ENCODE data around the gene FARS2.
A peak's percentile ranks its signal among the peaks of the same experiment; 100 is the strongest.

FARS2 gene

DNA sequence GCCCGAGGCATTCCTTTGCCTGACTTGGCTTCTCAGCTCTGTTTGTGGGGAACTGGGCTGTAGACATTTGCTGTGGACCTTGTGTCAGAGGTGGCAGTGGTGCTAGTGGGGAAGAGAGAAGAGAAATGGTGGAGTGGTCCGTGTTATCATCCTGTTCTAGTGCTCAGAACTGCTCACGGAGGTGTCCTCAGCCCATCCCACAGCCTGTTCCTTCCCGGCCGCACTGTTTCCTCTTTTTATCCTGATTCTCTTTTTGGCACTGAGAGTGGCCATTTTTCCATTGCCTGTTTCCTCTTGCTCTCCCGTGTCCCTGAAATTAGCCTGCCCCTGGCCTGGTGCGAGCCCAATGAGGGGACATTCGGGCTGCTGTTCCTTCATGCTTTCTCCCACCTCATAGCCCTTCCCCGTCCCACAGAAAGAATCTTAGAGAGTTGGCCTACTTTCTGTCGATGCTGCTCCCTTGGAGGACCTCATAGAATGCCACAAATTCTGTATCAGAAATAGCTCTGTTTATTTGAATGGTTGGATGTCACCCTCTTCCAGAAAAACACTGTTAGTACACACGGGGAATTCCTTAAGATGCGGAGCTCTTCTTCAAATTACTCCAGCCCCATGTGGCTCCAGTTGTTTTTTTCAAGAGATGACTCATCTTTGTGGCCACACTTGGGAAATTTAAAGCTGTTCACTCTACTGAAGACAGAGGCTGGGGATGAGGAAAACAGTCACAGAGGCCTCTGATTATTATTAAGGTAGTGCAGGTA is 26.1 kb downstream of the FARS2 start:
- DNase-seq (ENCODE audit: low spot score): peak; percentile 7

- DNase-seq (ENCODE audit: low spot score): no peak
These were observed 26.6 kb downstream of the FARS2 start for GRCh38 chr6:5287966-5288297.

DNA sequence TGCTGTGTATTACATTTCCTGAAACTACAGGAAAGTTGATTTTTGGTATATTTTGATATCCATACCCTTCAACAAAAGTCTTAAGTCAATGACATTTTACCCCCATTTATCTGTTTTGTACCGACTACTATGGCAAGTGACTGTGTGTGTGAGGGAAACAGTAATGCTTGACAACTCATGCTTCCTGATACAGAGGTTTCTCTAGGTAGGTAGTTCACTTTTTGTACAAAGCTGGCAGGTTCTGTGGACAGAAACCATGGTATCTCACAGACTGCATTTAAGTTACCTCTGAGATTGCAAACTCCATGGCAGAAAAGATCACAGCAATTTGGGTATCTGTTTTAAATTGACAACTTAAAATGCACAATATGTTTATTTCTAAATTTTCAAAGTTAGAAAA is 28.8 kb downstream of the FARS2 start:
- DNase-seq (ENCODE audit: low spot score): no peak

DNA sequence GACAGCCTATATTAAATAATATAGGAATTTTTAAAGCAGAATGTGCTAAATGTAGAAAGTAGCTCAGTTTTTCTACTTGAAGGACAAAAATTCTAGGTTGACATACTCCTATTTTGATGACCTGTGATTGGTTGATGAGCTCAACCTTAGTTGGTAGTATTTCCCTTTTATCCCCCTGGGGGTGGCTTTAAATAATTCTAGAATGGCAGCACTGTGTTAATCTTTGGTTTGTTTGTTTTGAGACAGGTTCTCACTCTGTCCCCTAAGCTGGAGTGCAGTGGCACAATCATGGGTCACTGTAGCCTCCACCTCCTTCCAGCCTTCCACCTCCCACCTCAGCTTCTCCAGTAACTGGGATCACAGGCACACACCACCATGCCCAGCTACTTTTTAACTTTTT is 29.2 kb downstream of the FARS2 start:
- no peak for DNase-seq (ENCODE audit: low spot score)

- DNase-seq (ENCODE audit: low spot score): no peak
These were observed 30.8 kb downstream of the FARS2 start for GRCh38 chr6:5292154-5292553.

DNA sequence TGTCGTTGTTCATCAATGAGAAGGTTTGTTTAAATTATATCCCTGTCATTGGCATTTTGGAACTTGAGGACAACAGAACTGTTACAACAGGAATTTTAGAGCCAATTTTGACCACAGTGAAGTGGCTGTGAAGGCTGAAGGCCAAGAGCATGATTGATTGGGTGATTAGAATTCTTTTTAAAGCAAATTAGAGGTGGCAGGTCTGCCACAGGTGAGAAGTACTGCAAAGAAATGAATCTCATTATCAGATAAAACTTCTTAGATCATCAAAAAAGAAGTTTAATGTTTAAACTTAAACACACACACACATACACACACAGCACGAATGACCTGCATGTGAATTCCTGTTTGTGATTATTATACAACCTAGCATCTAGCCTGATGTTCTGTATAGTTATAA is 32.4 kb downstream of the FARS2 start:
- DNase-seq (ENCODE audit: low spot score): no peak

GRCh38 chr6:5294392-5295211 is 33.3 kb downstream of the FARS2 start:
- no peak for DNase-seq (ENCODE audit: low spot score)

DNA sequence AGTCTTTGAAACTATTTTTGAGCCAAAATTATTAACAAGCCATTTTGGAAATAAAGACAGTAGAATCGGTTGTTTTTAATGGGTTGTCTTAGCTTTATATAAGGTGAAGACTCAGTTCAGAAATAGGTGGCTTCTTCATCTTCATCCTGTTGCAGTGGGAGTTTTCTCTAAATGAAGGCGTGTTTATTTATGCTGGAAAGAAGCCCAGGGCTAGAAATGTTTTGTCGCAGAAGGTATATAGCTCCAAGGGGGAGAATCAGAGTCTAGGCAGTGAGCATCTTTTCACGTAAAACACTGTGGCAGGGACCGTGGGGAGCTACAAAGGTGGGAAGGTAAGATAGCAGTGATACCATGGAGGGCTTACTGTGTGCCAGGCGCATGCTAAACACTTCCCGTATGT is 34.3 kb downstream of the FARS2 start:
- DNase-seq (ENCODE audit: low spot score): no peak

DNA sequence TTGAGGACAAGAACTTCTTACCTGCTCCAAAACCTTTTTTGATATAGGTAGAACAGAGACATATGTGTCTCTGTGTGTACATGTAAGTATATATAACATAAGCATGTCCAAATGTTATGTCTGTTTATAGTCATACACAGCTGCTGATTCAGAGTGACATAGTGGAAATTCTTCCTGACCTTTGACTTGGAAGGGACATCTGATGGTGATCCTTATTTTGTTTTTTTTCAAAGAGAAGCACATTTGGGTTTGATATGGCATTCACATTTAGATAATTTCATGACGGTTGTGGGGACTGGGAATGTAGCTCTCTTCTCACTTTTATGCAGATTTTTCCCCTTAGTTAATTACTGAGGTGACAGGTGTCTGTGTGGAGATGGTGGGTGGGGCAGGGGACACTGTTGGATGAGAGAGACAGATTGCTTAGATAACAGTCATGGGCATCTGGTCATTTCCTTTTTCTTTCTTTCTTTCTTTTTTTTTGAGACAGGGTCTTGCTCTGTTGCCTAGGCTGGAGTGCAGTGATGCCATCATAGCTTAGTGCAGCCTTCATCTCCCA is 39.0 kb downstream of the FARS2 start:
- no peak for DNase-seq (ENCODE audit: low spot score)

- DNase-seq (ENCODE audit: low spot score): no peak
These were observed 41.1 kb downstream of the FARS2 start for GRCh38 chr6:5302220-5302946.

DNA sequence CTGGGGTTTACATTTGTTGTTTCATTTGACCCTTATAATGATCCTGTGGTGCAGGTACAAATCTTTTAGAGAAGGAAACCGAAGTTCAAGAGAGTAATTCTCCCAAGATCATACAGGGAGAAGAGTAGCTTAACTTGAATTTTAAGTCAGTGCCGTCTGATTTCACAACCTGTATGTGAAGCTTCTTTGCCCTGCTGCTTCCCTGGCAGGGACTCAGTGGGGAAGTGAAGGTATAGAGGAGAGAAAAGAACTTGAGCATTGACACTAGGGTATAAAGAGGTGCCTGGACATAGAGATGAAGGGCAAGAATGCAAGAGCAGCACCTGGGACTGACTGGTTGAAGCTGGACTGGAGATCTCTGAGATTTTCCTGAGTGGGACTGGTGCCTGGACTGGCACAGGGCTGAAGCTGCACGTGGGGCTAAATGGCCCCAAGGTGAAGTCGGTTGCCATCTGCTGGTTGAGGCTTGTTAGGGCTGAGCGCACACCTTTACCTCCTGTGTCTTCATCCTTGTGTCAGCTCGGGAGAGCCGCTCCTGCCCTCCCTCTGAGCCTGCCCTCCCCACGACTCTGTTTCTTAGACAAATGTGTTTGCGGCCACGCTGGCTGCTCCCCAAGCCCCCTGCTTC is 41.8 kb downstream of the FARS2 start:
- peak; percentile 5 for DNase-seq (ENCODE audit: low spot score)

- DNase-seq (ENCODE audit: low spot score): no peak
These were observed 42.4 kb downstream of the FARS2 start for GRCh38 chr6:5303682-5304081.

DNA sequence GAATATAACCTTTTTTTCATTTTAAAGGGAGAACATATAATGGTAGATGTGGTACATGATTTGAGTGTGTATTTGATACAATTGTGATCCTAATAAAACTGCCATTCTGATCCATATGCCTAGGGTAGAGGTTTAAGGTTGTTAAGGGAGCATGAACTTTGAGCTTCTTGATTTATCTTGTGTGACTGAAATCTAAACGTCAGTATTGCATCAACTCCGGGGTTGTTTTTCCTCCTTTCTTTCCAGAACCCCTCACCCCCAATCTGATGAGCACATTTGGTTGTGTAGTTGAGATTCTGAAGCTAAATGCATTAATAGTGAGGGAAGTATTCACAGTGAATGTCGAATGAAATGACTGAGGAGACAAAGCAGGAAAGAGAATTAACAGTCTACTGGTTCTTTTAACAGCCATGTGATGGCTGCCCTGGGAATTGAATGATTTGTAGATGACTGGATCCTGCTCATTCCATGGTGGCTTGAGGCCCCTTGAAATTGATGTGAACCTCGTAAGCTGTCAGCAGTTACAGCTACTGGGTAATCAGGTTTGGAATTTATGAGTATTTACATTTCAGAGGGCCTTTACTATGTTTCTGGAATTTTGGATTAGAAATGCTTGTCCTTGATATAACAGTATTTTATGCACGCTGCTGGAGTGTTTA is 44.8 kb downstream of the FARS2 start:
- DNase-seq (ENCODE audit: low spot score): no peak

GRCh38 chr6:5307058-5307457 is 45.7 kb downstream of the FARS2 start:
- DNase-seq (ENCODE audit: low spot score): no peak

DNA sequence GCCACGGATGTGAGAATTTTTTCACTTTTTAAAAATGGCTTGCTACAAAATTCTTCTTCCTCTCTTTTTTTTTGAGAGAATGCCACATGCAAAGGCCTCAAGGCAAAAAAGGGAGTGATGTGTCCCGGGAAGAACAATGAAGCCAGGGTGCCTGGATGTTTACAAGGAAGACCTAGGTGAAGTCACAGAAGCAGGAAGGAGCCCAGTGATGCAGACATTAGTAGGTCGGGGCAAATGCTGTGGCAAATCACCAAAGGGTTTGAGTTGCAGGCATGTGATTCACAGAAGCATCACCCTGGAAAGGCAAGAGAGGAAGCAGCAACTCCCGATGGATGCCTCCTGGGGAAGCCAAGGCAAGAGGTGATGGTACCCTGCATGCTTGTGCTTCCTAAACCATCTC is 46.8 kb downstream of the FARS2 start:
- DNase-seq (ENCODE audit: low spot score): peak; percentile 72

GRCh38 chr6:5314191-5314865 is 53.0 kb downstream of the FARS2 start:
- no peak for DNase-seq (ENCODE audit: low spot score)

DNA sequence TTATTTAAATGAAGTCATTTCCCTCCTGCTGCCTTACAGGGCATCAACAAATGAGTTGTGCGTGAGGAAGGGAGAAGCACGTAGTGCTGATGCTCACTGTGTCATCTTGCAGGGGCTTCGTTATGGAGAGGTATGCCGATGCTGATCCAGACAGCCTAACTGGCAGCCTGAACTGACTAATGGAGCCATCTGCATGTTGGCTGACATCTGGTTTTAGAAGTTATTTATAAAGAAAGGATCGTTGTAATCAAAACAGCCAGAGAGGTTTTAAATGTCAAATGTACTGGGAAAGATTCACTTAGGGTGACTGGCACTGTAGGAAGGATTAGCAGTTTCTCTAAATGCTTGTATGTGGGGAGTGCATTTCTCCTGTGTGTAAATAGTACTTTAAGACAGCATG is 54.6 kb downstream of the FARS2 start:
- DNase-seq (ENCODE audit: low spot score): no peak

GRCh38 chr6:5316951-5317350 is 55.6 kb downstream of the FARS2 start:
- no peak for DNase-seq (ENCODE audit: low spot score)

GRCh38 chr6:5318617-5319272 is 57.4 kb downstream of the FARS2 start:
- no peak for DNase-seq (ENCODE audit: low spot score)

- no peak for DNase-seq (ENCODE audit: low spot score)
These were observed 62.7 kb downstream of the FARS2 start for GRCh38 chr6:5323979-5324378.

DNA sequence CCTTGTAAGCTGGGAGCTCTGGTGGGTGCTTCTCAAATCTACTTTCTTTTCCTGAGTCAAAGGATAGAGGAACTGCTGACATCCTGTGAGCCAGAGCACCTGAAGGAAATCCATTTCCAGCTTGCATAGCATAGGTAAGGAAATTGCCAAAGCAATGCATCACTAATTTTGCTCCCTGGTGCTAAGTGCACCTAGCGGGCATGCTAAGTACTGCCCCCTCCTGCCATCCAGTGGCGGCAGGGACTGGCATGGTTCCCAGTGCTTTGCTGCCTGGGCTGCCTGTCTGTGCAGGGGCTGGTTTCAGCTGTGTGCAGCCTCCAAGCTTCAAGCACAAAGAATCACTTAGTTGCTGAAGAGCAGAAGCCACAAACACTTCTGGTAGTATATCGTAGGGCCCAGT is 63.9 kb downstream of the FARS2 start:
- DNase-seq (ENCODE audit: low spot score): no peak
